HUDEP-2 (cell line): Measurements from ENCODE around the gene HES1.

Experiments
- DNase-seq, 76 experiments: peaks; one replicate each; lab custom pipeline; 2025; ENCODE audit not compliant: unreplicated experiment in 76 of 76; lab: John Stamatoyannopoulos, UW

HES1 gene

GRCh38 chr3:194163697-194164096, 27.7 kb downstream of the HES1 start:
- no peak for DNase-seq

- no peak for DNase-seq
These were observed 28.9 kb downstream of the HES1 start for GRCh38 chr3:194164861-194165260.

GRCh38 chr3:194165271-194166018, 29.5 kb downstream of the HES1 start:
- no peak for DNase-seq

GRCh38 chr3:194166682-194167479, 30.9 kb downstream of the HES1 start:
- DNase-seq: no peak

GRCh38 chr3:194167480-194168282, 31.7 kb downstream of the HES1 start:
- no peak for DNase-seq

- DNase-seq: no peak
These were observed 33.0 kb downstream of the HES1 start for GRCh38 chr3:194168994-194169393.

- DNase-seq: no peak
These were observed 33.6 kb downstream of the HES1 start for GRCh38 chr3:194169595-194169994.

- no peak for DNase-seq
These were observed 34.8 kb downstream of the HES1 start for GRCh38 chr3:194170793-194171192.

GRCh38 chr3:194174406-194174805, 38.5 kb downstream of the HES1 start:
- no peak for DNase-seq

- no peak for DNase-seq
These were observed 39.0 kb downstream of the HES1 start for GRCh38 chr3:194174980-194175379.

- no peak for DNase-seq
These were observed 40.5 kb downstream of the HES1 start for GRCh38 chr3:194176274-194176991.

- no peak for DNase-seq
These were observed 41.2 kb downstream of the HES1 start for GRCh38 chr3:194177141-194177540.

- DNase-seq: no peak
These were observed 42.2 kb downstream of the HES1 start for GRCh38 chr3:194178128-194178527.

GRCh38 chr3:194178669-194179068, 42.7 kb downstream of the HES1 start:
- DNase-seq: no peak

- DNase-seq: no peak
These were observed 44.6 kb downstream of the HES1 start for GRCh38 chr3:194180570-194180969.

- no peak for DNase-seq
These were observed 45.9 kb downstream of the HES1 start for GRCh38 chr3:194181612-194182529.

- no peak for DNase-seq
These were observed 47.3 kb downstream of the HES1 start for GRCh38 chr3:194183271-194183670.

- DNase-seq: no peak
These were observed 48.4 kb downstream of the HES1 start for GRCh38 chr3:194184265-194184751.

- no peak for DNase-seq
These were observed 48.9 kb downstream of the HES1 start for GRCh38 chr3:194184801-194185200.
